ENCODE results near the gene SH2D4B. TPM values are rescaled to one million over a fixed set of nuclear protein-coding genes. Genes with fewer than 3 reads are reported as not detected.
A peak's percentile ranks its signal among the peaks of the same experiment; 100 is the strongest.

Gene SH2D4B
- total RNA-seq, 4 donors from 2014 or later = not detected

DNA sequence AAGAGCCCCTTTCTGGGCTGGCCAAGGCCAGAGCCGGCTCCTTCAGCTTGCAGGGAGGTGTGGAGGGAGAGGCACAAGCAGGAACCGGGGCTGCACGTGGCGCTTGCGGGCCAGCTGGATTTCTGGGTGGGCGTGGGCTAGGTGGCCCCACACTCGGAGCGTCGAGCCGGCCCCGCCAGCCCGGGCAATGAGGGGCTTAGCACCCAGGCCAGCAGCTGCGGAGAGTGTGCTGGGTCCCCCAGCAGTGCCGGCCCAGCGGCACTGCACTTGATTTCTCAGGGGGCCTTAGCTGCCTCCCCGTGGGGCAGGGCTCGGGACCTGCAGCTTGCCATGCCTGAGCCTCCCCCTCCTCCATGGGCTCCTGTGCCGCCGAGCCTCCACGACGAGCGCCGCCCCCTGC, 48.1 kb downstream of the SH2D4B start:
- Histone ChIP-seq H3K4me1 (no peaks in the 10 kb centered on the region), H3K9me3 (no peaks in the 10 kb centered on the region), H3K27me3 (no peaks in the 10 kb centered on the region), H3K36me3 (no peaks in the 10 kb centered on the region), H3K27ac (no peak overlapping the region), H3K4me3 (no peak overlapping the region)
- no peak for DNase-seq
- TF ChIP-seq, protein P1, sequence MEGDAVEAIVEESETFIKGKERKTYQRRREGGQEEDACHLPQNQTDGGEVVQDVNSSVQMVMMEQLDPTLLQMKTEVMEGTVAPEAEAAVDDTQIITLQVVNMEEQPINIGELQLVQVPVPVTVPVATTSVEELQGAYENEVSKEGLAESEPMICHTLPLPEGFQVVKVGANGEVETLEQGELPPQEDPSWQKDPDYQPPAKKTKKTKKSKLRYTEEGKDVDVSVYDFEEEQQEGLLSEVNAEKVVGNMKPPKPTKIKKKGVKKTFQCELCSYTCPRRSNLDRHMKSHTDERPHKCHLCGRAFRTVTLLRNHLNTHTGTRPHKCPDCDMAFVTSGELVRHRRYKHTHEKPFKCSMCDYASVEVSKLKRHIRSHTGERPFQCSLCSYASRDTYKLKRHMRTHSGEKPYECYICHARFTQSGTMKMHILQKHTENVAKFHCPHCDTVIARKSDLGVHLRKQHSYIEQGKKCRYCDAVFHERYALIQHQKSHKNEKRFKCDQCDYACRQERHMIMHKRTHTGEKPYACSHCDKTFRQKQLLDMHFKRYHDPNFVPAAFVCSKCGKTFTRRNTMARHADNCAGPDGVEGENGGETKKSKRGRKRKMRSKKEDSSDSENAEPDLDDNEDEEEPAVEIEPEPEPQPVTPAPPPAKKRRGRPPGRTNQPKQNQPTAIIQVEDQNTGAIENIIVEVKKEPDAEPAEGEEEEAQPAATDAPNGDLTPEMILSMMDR (IDR thresholded peaks at IDR 0.05) = no peak
- TF ChIP-seq POLR2A (IDR thresholded peaks at IDR 0.05) = no peak

DNA sequence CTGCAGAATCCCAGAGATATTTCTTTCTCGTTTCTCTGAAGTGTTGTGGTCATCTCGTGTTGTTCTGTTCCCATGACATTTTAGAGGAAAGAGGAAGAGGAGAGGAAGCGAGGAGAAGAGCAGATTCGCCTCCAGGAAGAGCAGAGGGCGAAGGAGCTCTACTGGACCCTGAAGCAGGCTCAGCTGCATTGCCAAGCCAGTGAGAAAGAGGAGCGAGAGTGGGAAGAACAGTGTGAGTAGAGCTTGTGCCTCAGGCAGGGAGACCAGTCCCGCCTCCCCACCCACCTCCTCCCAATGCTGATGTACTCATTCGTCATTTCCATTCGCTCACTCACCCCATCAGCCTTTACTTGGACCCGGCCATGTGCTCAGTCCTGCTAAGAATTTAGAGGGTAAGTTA, 50.8 kb downstream of the SH2D4B start:
- TF ChIP-seq, protein P1 (IDR thresholded peaks at IDR 0.05) = no peak
- no peak for TF ChIP-seq POLR2A (IDR thresholded peaks at IDR 0.05)
- no peak for DNase-seq

DNA sequence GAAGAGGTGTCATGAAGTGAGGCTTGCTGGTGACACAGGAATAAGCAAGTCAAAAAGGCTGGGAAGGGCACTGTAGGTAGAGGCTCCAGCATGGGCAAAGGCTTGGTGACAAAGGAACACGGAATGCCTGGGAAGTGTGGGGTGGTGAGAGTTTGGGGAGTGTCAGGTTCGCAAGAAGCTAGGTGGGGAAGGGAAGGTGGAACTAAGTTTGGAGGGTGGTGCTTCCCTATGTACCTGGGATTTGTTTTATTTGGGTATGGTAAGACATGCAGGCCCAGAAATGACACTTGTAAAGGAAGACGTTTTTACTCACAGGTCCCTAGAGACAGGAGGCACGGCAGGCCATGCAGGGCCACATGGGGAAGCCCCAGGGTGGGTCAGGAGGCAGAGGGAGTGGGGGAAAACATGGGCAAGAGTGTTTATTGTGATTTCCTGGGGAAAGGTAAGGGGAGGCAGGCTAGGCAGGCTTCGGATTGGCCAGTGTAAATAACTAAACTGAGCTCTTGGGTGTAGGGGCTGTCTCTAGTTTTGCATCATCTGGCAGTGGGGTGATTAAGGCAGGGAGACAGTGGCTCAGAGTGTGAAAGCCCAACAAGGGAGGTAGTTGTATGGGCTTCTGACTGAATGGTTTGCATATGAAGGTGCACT, 52.1 kb downstream of the SH2D4B start:
- peak in 1 of 3 donors; percentile 25 for DNase-seq
- Histone ChIP-seq H3K9me3 (no peaks in the 10 kb centered on the region), H3K4me3 (no peak overlapping the region), H3K27me3 (no peaks in the 10 kb centered on the region), H3K27ac (no peak overlapping the region), H3K4me1 (no peaks in the 10 kb centered on the region), H3K36me3 (no peaks in the 10 kb centered on the region)
- TF ChIP-seq, protein P1 (IDR thresholded peaks at IDR 0.05) = no peak
- no peak for TF ChIP-seq POLR2A (IDR thresholded peaks at IDR 0.05)

More for the DNA sequence above, 50.8 kb downstream of the SH2D4B start:
- no peaks in the 10 kb centered on the region for H3K27me3 ChIP-seq
- no peaks in the 10 kb centered on the region for H3K4me1 ChIP-seq
- H3K36me3 ChIP-seq = no peaks in the 10 kb centered on the region
- no peak overlapping the region for H3K4me3 ChIP-seq
- no peaks in the 10 kb centered on the region for H3K9me3 ChIP-seq
- H3K27ac ChIP-seq = no peak overlapping the region

DNA sequence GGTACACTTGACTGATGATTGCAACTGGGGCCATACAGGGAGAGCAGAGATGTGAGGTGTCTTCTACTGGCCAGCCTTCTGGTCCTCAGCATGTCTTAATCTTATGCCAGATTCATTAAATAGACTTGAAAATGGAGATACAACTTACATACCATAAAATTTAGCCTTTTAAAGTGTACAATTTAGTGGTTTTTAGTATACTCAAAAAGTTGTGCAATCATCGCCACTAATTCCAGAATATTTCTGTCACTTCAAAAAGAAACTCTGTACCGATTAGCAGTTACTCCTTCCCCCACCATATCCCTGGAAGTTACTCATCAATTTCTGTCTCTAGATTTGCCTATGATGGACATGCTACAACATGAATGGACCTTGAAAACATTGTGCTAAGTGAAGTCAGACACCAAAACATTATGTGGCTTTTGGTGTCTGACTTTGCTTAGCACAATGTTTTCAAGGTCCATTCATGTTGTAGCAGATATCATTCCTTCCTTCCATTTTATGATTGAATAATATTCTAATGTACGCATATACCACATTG, 53.0 kb downstream of the SH2D4B start:
- Histone ChIP-seq H3K27ac (no peak overlapping the region), H3K4me3 (no peak overlapping the region), H3K36me3 (no peaks in the 10 kb centered on the region), H3K4me1 (no peaks in the 10 kb centered on the region), H3K27me3 (no peaks in the 10 kb centered on the region), H3K9me3 (no peaks in the 10 kb centered on the region)
- TF ChIP-seq POLR2A (IDR thresholded peaks at IDR 0.05) = no peak
- TF ChIP-seq, protein P1 (IDR thresholded peaks at IDR 0.05) = no peak
- peak in 1 of 3 donors; percentile 7 for DNase-seq

- Histone ChIP-seq H3K27me3 (no peaks in the 10 kb centered on the region), H3K9me3 (no peaks in the 10 kb centered on the region), H3K36me3 (no peaks in the 10 kb centered on the region), H3K4me3 (no peak overlapping the region), H3K27ac (no peak overlapping the region), H3K4me1 (no peaks in the 10 kb centered on the region)
- TF ChIP-seq, protein P1 (IDR thresholded peaks at IDR 0.05) = peak in 5 of 6 experiments; percentile 27 to 69 (median 59)
- TF ChIP-seq POLR2A (IDR thresholded peaks at IDR 0.05) = no peak
- peak in 2 of 3 donors; percentile 20 to 66 for DNase-seq
Measured at GRCh38 chr10:80596391-80597257, 58.9 kb downstream of the SH2D4B start.
